NOMO-1 (cell line): ENCODE data around the gene TP73.
A peak's percentile ranks its signal among the peaks of the same experiment; 100 is the strongest.

Experiments
- DNase-seq, 2 experiments: peaks; one replicate each; lab custom pipeline; 2025; ENCODE audit not compliant: unreplicated experiment in 2 of 2; lab: John Stamatoyannopoulos, UW

TP73 gene

DNA sequence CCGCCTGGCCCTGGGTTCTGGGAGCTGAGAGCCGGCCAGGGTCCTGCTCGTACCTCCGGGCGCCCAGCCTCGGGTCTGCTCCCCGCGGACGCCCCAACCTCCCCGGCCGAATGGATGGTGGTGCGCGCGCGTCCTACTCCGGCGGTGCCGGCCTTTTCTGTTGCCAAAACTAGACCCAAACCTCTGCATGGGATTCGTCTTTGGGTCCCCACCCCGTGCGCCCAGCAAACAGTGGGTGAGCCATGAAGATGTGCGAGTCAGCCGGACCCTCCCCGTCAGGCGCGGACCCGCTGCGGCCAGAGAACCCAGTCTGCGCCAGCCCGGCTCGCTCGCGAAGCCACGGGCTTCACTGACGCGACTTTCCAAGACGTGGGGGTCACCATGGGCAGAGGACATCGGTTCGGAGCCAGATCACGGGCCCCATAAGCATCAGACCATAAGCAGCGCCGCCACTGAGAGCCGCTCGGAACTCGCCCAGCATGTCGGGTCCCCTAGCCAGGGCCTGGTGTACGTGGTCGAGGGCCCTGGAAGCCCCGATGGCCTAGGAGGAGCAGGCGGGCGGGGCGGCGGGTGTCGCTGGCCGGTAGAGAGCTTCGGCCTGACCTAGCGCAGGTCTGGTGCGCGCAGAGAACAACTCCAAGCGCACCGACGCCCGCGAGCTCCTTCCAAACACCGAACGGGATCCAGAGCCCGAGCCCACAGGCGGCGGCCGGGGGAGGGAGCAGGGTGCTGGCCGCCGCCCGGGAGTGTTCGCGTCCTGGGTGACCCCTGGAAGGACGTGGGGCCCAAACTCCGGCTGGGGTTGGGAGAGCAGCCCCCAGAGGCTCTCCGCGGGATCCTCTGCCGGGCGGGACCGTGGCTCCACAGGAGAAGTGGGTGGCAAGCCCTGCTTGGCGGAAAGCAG is 1.0 kb upstream of the TP73 start:
- no peak for DNase-seq

DNA sequence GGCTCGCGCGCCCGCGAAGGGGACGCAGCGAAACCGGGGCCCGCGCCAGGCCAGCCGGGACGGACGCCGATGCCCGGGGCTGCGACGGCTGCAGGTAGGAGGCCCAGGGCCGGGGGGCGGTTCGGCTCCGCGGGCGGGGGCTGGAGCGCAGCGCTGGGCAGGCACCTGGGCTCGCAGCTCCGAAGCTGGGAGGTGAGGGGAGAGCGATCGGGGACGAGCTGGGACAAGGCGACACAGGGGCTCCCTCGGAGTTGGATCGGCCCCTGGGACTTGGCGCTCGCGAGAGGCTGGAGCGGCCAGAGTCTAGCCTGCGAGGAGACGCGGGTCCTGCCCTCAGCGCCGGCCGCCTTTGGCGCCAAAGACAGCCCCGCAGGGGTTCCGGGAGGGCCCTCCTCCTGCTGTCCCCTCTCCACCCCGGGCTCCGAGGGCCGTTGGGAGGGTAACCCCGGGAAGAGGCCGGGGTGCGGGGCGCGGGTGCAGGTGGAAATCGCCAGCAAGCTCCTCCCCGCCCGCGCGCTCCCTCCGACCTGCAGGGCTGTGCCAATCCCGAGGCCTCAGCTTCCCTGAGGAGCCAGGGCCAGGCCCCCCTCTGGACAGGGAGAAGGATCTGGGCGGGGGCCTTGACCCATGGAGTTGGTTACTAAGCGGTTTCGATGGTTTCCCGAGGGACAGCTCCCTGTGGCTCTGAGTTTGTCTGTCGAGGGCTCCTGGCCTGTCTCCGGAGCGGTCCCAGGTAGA is 401 bp downstream of the TP73 start:
- no peak for DNase-seq

- no peak for DNase-seq
Observed at GRCh38 chr1:3653286-3653618, 936 bp downstream of the TP73 start.

DNA sequence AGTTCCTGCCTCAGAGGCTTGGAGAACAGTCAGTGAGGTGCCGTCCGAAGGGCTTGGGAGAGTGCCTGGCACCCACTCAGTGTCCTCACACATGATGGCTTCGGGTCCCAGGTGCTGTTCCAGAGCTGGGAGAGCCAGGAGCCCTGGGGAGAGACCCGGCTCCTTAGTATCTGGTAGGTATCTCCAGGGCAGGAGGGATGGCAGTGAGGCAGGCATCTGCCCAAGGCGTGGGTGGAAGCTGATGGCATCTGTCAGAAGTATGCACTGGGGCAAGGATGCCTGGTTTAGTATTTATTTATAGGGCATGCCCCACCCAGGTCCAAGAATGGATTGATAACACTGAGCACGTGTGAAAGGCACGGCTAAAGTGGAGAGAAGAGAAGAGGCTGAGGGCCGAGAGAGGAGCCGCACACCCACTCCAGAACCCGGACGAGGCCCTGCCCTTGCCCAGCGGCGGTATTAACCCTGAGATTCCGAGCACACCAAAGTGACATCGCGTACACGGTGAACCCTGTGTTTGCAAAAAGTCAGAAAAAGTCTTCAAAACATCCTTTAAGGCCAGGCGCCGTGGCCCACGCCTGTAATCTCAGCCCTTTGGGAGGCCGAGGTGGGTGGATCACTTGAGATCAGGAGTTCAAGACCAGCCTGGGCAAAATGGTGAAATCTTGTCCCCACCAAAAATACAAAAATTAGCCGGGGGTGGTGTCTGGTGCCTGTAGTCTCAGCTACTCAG is 2.4 kb downstream of the TP73 start:
- DNase-seq, result no peak

DNA sequence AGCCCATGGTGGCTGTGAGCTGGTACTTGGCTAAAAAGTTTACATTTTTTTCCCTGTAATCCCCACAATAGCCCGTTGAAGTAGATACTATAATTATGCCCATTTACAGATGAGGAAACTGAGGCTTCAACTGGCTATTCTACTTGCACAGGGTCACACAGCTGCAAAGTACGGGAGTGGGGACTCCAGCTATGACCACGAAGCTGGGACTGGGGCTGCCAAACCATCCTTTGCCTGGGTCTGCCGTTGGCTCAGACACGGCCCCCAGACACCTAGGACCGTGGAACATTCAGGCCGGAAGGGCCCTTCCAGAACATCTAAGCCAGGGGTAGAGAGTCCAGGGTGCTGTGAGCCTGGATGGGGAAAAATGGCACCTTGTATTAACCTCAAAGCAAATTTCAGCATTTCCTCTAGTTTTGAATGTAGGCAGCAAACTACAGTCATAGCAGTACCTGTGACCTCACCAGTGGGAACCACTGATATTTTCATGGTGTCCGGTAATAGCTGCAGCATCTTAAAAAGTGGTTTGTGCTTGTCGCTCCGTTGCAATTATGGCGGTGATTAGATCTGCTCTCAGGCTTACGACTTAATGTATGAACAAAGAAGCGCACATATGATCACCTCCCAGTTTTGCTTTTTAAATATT is 4.3 kb downstream of the TP73 start:
- no peak for DNase-seq

DNA sequence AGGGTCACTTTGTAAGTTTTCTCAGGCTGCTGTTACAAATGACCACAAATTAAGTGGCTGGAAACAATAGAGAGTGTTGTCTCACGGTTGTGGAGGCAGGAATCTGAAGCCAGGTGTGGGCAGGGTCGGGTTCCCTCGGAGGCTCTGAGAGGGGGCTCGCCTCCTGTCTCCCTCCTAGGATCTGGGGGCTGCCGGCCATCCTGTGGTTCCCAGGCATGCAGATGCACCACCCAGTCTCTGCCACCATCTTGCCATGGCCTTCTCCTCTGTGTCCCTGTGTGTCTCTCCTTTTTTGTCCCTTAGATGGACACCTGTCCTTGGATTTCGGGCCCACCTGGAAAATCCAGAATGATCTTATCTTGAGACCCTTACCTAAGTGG is 4.8 kb downstream of the TP73 start:
- no peak for DNase-seq

DNA sequence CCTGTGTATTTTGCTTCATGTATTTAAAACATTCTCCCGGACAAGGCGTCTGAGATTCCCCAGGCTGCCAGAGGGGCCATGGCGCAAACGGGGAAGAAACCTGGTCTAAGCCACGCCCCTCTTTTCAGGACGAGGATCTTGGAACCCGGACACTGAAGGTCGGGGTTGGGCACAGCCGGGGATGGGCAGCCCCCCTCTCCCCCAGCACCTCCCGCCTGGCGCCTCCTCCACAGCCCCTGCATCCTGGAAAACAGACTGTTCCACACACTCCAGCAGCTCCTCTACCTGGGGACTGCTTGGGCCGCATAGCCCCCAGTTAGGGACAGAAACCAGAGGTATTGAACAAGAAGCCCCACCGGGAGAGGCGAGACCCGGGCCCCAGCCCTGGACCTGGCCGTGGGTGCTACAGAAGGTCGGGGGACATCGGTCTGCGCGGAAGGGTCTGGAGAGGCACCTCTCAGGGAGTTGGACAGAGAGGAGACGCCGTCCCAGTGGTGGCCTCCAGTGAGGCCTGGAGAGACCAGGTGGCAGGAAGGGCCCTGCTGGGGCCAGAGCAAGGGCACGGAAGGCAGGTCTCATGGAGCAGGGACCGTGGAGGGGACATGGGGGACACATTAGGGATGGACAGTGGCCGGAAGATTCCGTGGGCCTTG is 5.4 kb downstream of the TP73 start:
- no peak for DNase-seq

DNA sequence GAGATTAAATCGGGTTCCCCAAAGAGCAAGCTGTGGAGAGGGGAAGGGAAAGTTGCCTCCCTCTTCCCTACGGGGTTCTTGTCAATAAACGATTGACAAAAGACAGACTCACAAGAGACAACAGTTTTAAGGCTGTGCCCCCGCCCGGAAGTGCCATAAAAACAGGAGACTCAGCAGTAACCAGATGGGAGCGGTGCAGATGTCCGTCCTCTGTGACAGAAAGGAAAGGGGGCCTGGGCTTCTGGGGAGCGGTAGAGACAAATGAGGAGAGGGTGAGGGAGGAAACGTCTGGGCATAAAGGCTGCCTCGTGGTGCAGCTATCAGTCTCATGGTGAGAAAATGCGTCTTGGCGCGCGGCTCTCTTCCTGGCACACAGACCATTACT is 5.9 kb downstream of the TP73 start:
- no peak for DNase-seq

GRCh38 chr1:3659093-3659492 is 6.8 kb downstream of the TP73 start:
- DNase-seq, result no peak

DNA sequence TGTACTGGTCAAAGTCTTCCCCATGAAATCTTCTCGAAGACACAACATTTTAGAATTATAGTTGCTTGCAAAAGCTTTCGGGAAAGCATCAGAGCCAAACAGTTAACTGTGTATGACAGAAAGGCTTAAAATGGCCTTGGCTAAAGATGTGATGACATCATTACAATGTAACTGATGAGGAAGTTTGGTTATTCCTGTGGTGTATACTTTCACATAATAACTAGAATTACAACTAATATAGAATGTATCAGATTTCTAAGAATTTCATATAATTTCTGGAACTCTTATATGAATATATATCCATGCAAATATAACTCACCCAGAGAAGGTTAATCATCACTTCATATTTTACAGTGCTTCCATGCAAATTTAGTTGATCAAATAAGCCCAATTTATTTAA is 8.4 kb downstream of the TP73 start:
- DNase-seq, result no peak

GRCh38 chr1:3661631-3662030 is 9.3 kb downstream of the TP73 start:
- no peak for DNase-seq

GRCh38 chr1:3662080-3662671 is 9.9 kb downstream of the TP73 start:
- no peak for DNase-seq

DNA sequence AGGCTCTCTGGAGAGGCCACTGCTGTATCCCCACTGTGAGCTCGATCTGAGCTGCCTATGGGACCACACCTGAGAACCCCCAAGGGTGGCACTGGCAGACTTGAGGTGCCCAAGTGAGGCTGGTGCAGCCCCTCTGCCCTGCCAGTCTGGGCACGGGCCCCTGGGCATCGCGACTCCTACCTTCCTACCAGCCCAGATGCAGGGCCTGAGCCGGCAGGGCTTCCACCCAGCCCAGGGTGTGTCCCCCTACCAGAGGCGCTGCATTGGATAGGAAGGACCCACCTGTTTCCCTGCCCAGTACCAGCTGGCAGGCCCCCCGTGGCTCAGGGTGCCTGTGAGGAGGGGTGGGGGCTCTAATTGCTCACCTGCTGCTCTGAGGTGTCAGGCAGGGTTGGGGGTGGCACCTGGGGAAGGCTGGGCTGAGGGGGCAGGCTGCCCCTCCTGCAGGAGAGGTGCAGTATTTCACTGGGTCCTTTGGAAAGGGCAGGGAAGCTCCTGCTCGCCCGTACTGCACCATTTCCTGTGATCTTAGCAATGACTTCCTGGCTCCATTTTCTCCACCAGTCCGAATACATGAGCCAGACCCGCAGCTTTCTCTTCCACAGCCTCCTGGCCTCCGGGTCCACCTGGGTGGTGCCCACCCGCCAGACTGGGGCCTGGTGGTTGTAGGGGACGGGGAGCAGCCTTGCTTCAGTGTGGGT is 11.8 kb downstream of the TP73 start:
- no peak for DNase-seq

DNA sequence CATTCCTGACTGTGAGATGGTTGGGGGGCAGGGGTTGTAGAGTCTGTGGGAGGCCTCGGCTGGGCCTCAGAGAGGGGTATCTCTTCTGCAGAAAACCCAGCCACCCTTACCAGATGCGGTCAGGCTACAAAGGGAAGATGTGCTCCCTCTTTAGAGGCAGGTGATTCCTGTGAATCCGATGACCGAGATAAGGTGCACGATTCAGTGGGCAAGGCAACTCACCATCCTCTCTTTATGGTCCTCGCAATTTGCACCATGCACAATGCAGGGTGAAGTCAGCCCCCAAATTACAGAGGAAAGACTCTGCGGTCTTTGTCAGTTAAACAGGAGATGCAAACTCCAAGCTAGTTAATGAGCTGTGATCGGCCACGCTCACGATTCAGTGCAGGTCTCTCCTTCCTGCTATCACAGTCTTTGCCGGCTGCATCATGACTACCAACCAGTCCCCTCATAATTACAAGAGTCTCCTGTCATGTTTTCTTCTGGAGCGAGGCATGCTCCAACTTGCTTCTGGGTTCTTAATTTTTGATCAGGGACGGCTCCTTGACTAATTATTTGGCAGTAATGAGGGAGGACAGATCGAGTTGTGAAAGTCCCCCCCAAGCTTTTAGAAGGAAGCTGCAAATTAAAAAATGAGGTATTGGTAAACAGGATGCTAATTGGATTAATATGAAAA is 12.5 kb downstream of the TP73 start:
- DNase-seq, result no peak

DNA sequence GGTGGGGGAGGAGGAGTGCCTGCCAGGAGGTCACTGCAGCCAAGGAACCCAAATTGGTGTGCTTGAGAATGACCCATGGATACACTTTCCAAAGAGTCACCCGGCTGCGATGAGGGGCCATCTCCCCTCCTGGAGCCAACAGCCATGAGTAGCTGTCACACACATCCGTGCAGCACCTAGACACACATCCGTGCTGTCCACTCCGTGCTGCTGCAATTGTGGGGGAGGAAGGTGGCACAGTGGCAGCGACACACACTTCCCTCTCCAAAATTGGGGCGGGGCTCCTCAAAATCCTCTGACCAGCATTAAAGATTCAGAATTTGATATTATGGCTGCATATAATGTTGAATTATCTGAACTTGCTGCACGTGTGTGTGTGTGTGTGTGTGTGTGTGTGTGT is 15.8 kb downstream of the TP73 start:
- DNase-seq, result no peak

GRCh38 chr1:3668585-3669300 is 16.4 kb downstream of the TP73 start:
- DNase-seq, result peak; percentile 66 to 88

DNA sequence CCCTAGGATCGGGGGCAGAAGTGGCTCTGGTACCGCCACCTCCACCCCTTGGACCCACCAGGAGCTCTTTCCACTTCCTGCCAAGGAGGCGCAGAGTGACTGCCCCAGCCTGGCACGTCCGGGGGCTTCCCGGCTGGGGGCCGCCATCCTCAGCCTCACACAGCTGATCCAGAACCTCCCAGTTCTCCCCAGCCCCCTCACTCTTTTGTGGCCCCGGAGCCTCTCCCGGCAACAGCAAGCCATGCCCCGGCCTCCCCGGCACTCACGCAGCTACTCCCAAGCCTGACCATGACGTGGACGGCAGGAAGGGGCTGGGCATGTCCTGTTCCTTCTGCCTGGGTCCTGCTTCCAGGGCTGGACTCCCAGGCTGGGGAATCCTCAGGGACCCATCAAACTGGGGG is 17.1 kb downstream of the TP73 start:
- DNase-seq, result no peak

DNA sequence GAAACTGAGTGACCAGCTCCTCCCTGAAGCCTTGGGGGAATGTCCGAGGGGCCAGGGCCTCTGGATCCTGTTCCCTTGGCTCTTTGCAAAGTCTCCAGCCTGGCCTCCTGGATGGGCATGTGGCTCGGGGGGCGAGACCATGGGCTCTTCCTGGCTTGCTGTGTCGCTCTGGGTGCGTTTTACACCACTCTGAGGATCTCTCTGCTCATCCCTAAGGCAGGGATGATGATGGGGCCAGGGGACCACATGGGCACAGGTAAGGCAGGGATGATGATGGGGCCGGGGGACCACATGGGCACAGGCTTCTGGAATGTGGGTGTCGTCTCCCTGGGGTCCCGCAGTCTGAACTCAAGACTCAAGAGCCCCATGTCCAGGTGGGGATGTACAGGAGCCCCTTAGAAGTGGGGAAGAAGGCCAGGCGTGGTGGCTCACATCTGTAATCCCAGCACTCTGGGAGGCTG is 17.7 kb downstream of the TP73 start:
- DNase-seq, result no peak
